Panc1 (cell line): Measurements from ENCODE around the gene METTL9.
"Not testable (repeated sequence)": the region's sequence is repeated elsewhere in the genome, so short reads cannot be mapped to it uniquely, and the experiment has no call there.

Experiments
- CTCF ChIP-seq: fragments of 450-650 bp; IDR thresholded peaks from 2 replicates; pipeline ENCODE4 v1.5.1; 2017; ENCODE audit warnings: mild to moderate bottlenecking
- POLR2AphosphoS5 ChIP-seq: IDR thresholded peaks from 2 replicates; pipeline ENCODE4 v1.6.1; 2012; ENCODE audit warnings: mild to moderate bottlenecking, low read depth, low read length, moderate library complexity
- REST ChIP-seq, 2 experiments: IDR thresholded peaks; 2 replicates each; pipeline ENCODE4 v1.6.1; 2011 to 2012; ENCODE audit warnings: low read depth in 2 of 2, control low read depth in 1 of 2, low read length in 1 of 2, mild to moderate bottlenecking in 1 of 2, moderate library complexity in 1 of 2; ENCODE audit not compliant: insufficient read depth in 1 of 2
- SIN3A ChIP-seq: IDR thresholded peaks from 2 replicates; pipeline ENCODE4 v1.6.1; 2012; ENCODE audit warnings: low read depth, mild to moderate bottlenecking, low read length, moderate library complexity, borderline replicate concordance; ENCODE audit not compliant: insufficient read depth

GRCh38 chr16:21635694-21636093 lies 36.3 kb downstream of the METTL9 start:
- TF ChIP-seq CTCF; POLR2AphosphoS5; REST (IDR thresholded peaks at IDR 0.05; ENCODE audit: insufficient read depth in 1 of 2, low read depth in 2 of 2, low read length in 1 of 2); SIN3A: not testable (repeated sequence)
